A549 treated with GW870086 at 1 μM for 4 hours (cell line): ENCODE data around the gene CLDND1. TPM values are rescaled to one million over a fixed set of nuclear protein-coding genes. Genes with fewer than 3 reads are reported as not detected.

ENCODE experiments used
- total RNA-seq: library from RNA; stranded (reverse); fragments of 200-300 nt; extraction: Qiagen RNA extraction; gene quantifications from 5 replicates; pipeline ENCODE4 v1.2.3, GENCODE V29; 2022; ENCODE audit warnings: low read depth

CLDND1 gene
- total RNA-seq = 46.0 to 68.6 TPM (median 61.1 TPM) in 5 replicates

GRCh38 chr3:98522544-98523281 lies at the start of gene CLDND1:
TSS of gene CLDND1 (minus strand) at chr3:98522902. CDS start at chr3:98521424, 1,478 bp downstream.

GRCh38 chr3:98531622-98532274 lies 9.0 kb upstream of the CLDND1 start, which contains the start of gene GPR15:
TSS of gene GPR15 (plus strand) at chr3:98531978. CDS start at chr3:98532034, 56 bp downstream.

GRCh38 chr3:98497381-98497780 lies 25.3 kb downstream of the CLDND1 start, which contains the start of gene OR5K2:
TSS of gene OR5K2 (plus strand) at chr3:98497681. CDS start at chr3:98497681, 0 bp downstream.

Other genes starting within 250 kb of the CLDND1 start
- not detected in 5 replicates for gene OR5H2, start 240.4 kb downstream of the CLDND1 start, total RNA-seq
- not detected in 5 replicates for gene OR5K4, start 169.0 kb downstream of the CLDND1 start, total RNA-seq
- gene OR5K3, start 132.2 kb downstream of the CLDND1 start, total RNA-seq = not detected in 5 replicates
- not detected in 5 replicates for gene OR5K1, start 59.7 kb downstream of the CLDND1 start, total RNA-seq
- not detected in 5 replicates for gene OR5K2, start 25.2 kb downstream of the CLDND1 start, total RNA-seq
- not detected in 5 replicates for gene GPR15, start 9.1 kb upstream of the CLDND1 start, total RNA-seq
- gene CPOX, start 70.7 kb upstream of the CLDND1 start, total RNA-seq = 16.8 to 25.1 TPM (median 21.8 TPM) in 5 replicates
- gene ST3GAL6, start 240.4 kb upstream of the CLDND1 start, total RNA-seq = 0.50 to 1.1 TPM (median 0.81 TPM) in 5 replicates